GM12872 (cell line): ENCODE results near the gene TNPO3.

Experiments
- TF ChIP-seq, protein P1 (sequence below): IDR thresholded peaks from 3 replicates; pipeline ENCODE4 v1.5.1; 2011; ENCODE audit warnings: low read depth, mild to moderate bottlenecking, low read length, moderate library complexity; ENCODE audit not compliant: insufficient read depth

Gene TNPO3

DNA sequence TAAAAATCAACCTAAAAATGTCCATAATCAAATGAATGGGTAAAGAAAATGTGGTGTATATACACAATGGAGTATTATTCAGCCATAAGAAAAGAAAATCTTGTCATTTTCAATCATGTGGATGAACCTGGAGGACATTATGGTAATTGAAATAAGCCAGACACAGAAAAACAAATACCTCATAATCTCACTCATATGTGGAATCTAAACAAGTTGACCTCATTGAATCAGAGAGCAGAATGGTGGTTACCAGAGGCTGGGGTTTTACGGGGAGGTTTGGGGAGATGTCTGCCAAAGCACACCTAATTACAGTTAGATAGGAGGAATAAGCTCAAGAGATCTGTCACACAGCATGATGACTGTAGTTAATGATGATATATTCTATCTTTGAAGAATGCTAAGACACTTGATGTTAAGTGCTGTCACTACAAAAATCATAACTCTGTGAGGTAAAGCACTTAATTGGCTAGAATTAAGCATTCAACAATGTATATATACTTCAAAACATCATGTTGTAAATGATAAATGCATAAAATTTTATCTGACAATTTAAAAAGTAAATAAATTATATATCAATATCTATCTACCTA is 39.1 kb upstream of the TNPO3 start:
- TF ChIP-seq, protein P1, sequence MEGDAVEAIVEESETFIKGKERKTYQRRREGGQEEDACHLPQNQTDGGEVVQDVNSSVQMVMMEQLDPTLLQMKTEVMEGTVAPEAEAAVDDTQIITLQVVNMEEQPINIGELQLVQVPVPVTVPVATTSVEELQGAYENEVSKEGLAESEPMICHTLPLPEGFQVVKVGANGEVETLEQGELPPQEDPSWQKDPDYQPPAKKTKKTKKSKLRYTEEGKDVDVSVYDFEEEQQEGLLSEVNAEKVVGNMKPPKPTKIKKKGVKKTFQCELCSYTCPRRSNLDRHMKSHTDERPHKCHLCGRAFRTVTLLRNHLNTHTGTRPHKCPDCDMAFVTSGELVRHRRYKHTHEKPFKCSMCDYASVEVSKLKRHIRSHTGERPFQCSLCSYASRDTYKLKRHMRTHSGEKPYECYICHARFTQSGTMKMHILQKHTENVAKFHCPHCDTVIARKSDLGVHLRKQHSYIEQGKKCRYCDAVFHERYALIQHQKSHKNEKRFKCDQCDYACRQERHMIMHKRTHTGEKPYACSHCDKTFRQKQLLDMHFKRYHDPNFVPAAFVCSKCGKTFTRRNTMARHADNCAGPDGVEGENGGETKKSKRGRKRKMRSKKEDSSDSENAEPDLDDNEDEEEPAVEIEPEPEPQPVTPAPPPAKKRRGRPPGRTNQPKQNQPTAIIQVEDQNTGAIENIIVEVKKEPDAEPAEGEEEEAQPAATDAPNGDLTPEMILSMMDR: no peak

GRCh38 chr7:129091484-129092002 is 36.6 kb upstream of the TNPO3 start:
- TF ChIP-seq, protein P1: peak; percentile 99

DNA sequence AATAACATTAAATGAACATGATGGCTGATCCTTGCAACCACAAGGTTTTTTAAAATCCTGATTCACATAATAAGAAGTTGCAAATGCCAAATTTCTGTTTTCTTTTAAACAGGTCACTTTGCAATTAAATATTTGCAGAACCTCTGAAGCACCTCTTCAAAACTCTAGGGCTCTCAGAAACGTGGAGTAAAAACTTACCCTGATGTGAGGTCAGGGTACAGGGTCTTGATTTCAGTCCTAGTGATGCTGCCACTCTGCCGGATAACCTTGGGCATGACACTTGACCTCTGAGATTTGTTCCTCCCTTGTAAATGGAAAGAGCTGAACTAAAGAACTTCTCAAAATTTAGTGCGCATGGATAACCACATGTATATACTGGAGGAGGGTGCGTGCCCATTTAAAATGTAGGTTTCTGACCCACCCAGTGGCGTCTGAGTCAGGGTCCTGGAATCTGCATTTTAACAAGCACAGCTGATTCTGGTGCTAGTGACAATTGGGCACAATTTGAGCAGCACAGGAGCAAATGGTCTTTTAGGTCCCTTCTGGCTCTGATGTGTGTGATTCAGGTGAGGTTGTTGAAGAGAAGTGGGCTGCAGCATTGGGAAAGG is 35.5 kb upstream of the TNPO3 start:
- TF ChIP-seq, protein P1: no peak

GRCh38 chr7:129089521-129090212 is 34.8 kb upstream of the TNPO3 start:
- TF ChIP-seq, protein P1: no peak

- TF ChIP-seq, protein P1: no peak
Observed at GRCh38 chr7:129084801-129085551, 30.1 kb upstream of the TNPO3 start.

DNA sequence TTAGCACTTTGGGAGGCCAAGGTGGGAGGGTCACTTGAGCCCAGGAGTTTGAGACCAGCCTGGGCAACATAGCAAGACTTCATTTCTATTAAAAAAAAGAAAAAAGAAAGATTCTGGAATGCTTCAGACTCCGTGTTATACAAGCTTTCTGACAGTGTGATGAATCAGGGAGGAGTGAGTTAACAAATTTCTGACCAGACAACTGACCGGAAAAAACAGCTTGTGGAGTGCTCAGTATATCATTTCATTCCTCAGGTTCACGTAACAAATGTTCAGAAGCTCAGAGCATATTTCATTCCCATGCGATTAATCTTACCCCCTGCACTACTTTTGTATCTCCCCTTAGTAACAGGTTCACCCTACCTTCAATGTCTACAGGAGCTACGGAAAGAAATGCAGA is 28.6 kb upstream of the TNPO3 start:
- TF ChIP-seq, protein P1: no peak

- TF ChIP-seq, protein P1: no peak
Observed at GRCh38 chr7:129078455-129078854, 23.5 kb upstream of the TNPO3 start.
